HG03064 (cell line): ENCODE measurements around the gene NUPR1.
"Not testable (repeated sequence)": the region's sequence is repeated elsewhere in the genome, so short reads cannot be mapped to it uniquely, and the experiment has no call there.

Experiments used
- ATAC-seq: cut with Tn5 transposase; IDR thresholded peaks from one replicate; pipeline ENCODE4 v1.9.1; 2021; ENCODE audit warnings: low read depth; ENCODE audit not compliant: unreplicated experiment

Gene NUPR1

DNA sequence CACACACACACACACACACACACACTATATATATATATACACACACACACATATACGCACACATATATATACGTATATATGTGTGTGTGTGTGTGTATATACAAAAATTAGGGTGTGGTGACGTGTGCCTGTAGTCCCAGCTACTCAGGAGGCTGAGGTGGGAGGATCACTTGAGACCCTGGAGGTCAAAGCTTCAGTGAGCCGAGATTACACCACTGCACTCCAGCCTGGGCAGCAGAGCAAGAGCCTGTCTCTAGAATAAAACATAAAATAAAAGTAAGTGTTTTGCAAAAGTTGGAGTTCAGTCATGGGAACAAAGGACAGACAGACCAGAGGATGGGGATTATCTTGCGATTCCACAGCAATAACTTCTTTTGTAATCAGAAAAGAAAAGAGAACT is 10.8 kb downstream of the NUPR1 start:
- no peak for ATAC-seq

GRCh38 chr16:28527100-28527785 is 11.5 kb downstream of the NUPR1 start:
- ATAC-seq = not testable (repeated sequence)

DNA sequence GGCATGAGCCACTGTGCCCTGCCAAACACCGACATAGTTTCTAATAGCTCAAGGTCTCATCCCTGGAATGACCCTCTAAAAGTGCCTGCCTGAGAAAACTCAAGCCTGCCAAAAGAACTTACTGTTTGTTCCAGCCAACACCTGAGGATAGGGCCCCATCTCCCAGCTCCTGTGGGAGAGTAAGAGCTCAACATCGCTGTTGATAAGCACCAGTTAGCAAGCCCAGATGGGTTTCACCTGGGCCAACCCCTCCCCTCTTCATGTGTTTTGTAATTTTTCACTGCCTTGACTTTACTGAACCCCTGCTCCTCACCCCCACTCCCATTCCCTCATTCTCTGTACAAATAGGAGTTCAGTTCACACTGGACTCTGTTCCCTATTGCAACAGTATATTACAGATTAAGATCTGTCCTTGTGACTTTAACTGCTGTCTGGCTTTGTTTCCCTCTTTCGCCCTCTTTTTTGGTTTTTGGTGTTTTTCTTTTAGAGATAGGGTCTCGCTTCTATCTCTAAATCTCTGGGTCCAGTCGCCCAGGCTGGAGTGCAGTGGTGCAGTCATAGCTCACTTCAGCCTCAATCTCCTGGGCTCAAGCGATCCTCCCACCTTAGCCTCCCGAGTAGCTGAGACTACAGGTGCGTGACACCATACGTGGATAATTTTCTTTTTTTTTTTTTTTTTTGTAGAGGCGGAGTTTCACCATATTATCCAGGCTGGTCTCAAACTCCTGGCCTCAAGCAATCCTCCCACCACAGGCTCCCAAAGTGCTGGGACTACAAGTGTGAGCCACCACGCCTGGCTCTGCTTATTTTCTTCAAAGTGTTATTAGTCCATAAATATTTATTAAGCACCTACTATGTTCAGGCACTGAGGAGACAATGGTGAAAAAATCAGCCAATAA is 12.3 kb downstream of the NUPR1 start:
- ATAC-seq = no peak

- ATAC-seq = no peak
Measured at GRCh38 chr16:28524681-28525171, 14.0 kb downstream of the NUPR1 start.

GRCh38 chr16:28522792-28523191 is 16.0 kb downstream of the NUPR1 start:
- no peak for ATAC-seq

- no peak for ATAC-seq
Measured at GRCh38 chr16:28521436-28521835, 17.3 kb downstream of the NUPR1 start.

- no peak for ATAC-seq
Measured at GRCh38 chr16:28520672-28521071, 18.1 kb downstream of the NUPR1 start.

DNA sequence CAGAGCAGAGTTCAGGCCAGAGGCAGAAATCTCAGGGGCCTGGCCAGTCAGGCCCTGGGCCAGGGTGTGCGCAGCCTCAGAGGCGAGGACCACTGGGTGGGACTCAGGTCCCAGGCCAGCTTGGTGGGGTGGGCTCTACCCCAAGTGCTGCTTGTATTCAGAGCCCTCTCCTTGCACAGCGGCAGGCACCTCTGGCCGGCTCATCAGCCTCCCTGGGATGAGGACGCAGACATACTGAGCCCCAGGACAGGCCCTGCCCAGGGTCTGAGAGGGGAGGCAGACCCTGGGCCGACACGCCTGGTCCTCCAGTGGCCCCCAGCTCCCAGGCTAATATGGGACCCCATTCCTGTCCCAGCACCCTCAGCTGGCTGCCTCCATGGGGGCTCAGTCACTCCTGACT is 24.5 kb downstream of the NUPR1 start:
- no peak for ATAC-seq

- no peak for ATAC-seq
Measured at GRCh38 chr16:28513484-28514181, 25.1 kb downstream of the NUPR1 start.

GRCh38 chr16:28511801-28512789 is 26.7 kb downstream of the NUPR1 start:
- ATAC-seq = no peak

- ATAC-seq = no peak
Measured at GRCh38 chr16:28511031-28511430, 27.7 kb downstream of the NUPR1 start.

DNA sequence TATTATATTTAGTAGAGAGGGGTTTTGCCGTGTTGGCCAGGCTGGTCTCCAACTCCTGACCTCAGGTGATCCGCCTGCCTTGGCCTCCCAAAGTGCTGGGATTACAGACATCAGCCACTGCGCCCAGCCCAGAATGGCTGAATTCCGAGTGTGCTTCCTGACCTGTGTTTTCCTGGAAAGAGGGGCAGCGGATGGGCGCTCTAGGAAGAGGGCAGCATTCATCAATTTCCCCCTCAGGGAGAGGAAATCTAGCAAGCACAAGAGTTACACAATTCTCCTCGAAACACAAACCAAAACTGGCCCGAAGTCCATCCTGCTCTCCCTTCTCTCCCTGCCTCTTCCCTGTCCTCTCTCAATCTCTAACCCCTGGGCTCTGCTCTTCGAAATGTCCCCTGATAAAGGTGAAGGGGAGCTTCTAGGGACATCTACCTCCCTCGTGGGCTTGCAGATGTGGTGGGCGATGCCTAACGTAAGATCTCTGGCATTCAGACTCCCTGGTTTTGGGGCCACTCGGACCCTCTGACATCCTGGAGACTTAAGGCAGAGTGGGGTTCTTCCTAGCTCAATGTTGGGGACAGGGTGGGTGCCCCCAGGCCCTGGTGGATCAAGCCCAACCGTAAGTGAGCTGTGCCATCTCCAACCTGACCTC is 33.2 kb downstream of the NUPR1 start:
- ATAC-seq = no peak

DNA sequence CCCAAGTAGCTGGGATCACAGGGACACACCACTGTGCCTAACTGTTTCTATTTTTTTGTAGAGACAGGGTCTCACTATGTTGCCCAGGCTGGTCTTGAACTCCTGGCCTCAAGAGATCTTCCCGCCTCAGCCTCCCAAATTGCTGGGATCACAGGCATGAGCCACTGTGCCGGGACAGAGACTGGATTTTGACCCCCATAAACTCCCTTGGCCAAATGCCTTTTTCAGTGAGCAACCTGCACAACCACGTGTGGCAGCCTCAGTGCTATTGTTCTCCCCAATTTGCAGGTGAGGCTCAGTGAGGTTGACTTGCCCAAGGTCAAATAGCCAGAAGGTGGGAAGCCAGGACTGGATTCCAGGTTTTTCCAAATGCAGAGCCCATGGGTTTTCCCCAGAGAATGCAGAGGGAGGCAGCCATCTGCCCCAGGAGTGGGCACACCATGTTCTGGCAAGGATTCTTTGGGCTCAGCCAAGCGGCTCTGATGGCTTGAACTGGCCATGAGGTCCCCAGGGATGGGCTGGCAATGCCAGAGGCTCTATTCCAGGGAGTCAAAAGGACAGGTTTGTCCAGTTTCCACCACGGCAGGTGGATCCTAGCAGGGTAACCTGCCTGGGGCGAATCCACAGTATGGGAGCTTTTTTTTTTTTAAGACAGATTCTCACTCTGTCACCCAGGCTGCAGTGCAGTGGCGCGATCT is 33.9 kb downstream of the NUPR1 start:
- ATAC-seq = no peak

DNA sequence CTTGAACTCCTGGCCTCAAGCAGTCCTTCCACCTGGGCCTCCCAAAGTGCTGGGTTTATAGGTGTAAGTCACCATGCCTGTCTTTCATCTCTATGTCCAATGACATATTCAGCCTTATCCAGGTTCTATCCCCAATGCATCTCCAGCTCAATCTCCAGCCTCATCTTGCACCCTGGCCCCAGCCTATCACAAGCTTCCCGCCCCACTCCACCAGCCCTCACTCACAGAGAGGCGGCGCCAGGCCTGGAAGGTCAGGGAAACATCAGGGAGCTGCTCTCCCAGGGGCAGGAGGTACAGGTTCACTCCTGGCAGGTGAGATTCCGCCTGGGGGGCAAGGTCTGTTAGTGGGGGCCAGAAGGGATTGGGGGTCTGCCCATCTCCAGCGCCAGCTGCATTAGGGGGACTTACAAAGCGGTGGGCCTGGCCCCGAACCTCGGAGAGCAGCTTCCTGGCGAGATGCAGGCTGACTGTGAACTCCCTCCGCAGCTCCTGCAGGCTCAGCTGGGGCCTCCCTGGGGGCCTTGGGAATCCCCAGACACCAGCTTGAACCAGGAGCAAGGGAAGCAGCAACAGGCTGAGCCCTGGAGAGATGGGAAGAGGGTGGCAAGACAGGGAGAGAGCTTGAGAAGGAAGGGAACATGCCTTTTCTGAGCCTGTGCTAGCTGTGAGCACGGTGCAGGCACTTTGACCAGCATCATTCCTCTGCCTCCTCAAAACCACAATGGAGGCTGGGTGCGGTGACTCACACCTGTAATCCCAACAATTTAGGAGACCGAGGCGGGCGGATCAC is 35.1 kb downstream of the NUPR1 start:
- ATAC-seq = no peak

DNA sequence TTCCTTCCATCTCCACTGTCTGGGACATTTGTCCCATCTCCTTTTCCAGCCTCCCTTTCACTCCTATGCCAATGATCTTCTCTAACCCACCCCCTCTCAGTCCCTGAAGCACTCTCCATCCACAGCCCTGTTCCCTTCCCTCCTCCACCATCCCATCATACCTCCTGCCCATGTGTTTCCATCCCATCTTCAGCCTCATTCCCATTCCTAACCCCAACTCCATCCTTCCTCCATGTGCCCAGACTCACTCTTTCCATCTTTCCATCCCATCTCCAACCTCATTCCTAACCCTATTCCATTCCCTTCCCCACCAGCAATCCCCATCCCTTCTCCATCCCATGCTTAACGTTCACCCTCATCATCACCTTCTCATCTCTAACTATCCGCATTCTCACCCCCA is 36.5 kb downstream of the NUPR1 start:
- no peak for ATAC-seq

- no peak for ATAC-seq
Measured at GRCh38 chr16:28501258-28502232, 37.2 kb downstream of the NUPR1 start.
